H1 (cell line): ENCODE results near the gene STRIT1. TPM values are rescaled to one million over a fixed set of nuclear protein-coding genes. Genes with fewer than 3 reads are reported as not detected.

ENCODE experiments used
- CTCF ChIA-PET: fragments of 300-600 bp; sonication (Branson Sonifier 250); formaldehyde crosslinking; loops from one replicate; lab custom pipeline; 2021; ENCODE audit not compliant: partially characterized antibody; lab: Charles Lee
- POLR2A ChIA-PET: fragments of 300-600 bp; sonication (Branson Sonifier 250); formaldehyde crosslinking; loops from one replicate; lab custom pipeline; 2021; ENCODE audit warnings: inconsistent platforms; ENCODE audit not compliant: partially characterized antibody; lab: Charles Lee
- DNase-seq, 2 experiments: peaks; one replicate each; pipeline versions ENCODE4 v3.0.0 to v3.0.0-alpha.2; 2010 to 2022; ENCODE audit warnings: low spot score in 2 of 2, low read depth in 1 of 2, mixed read lengths in 1 of 2
- FAIRE-seq: peaks from 2 replicates; lab custom pipeline; 2011; peaks lifted over from hg19 to GRCh38; lab: Jason Lieb, UNC
- H2AFZ ChIP-seq: 2 replicates; pipeline ENCODE4 v1.8.1; 2012; ENCODE audit warnings: low read length, inconsistent platforms
- H2AK5ac ChIP-seq: 2 replicates; pipeline ENCODE4 v1.6.1; 2013; ENCODE audit warnings: low read depth, low read length
- H2BK120ac ChIP-seq: replicated peaks from 2 replicates; pipeline ENCODE3; 2013; ENCODE audit warnings: low read depth, low read length, inconsistent platforms
- H2BK12ac ChIP-seq: 2 replicates; pipeline ENCODE4 v1.6.1; 2013; ENCODE audit warnings: low read depth, low read length
- H2BK15ac ChIP-seq: 2 replicates; pipeline ENCODE4 v1.6.1; 2013; ENCODE audit warnings: low read length
- H2BK20ac ChIP-seq: 2 replicates; pipeline ENCODE4 v1.6.1; 2013; ENCODE audit warnings: low read length
- H2BK5ac ChIP-seq: 2 replicates; pipeline ENCODE4 v1.6.1; 2013; ENCODE audit warnings: low read depth, low read length
- H3K14ac ChIP-seq: 2 replicates; pipeline ENCODE4 v1.6.1; 2013; ENCODE audit warnings: inconsistent platforms; ENCODE audit not compliant: insufficient read length
- H3K18ac ChIP-seq: 2 replicates; pipeline ENCODE4 v1.6.1; 2013; ENCODE audit warnings: low read length; ENCODE audit errors: extremely low read depth
- H3K23ac ChIP-seq: 2 replicates; pipeline ENCODE4 v1.6.1; 2013; ENCODE audit warnings: inconsistent platforms; ENCODE audit not compliant: insufficient read length
- H3K23me2 ChIP-seq: 2 replicates; pipeline ENCODE4 v1.6.1; 2013; ENCODE audit warnings: low read depth, low read length
- H3K27ac ChIP-seq: 2 replicates; pipeline ENCODE4 v1.6.1; 2011; ENCODE audit warnings: low read depth, low read length, inconsistent platforms
- H3K27me3 ChIP-seq, 4 experiments: replicated peaks in 1 of 4; 1 replicate in 1 of 4; 2 replicates in 3 of 4; pipeline versions ENCODE4 v1.6.1 to v1.8.1; 2011 to 2013; ENCODE audit warnings: low read length in 3 of 4, mild to moderate bottlenecking in 3 of 4, inconsistent platforms in 2 of 4, mixed read lengths in 2 of 4, moderate library complexity in 1 of 4; ENCODE audit not compliant: control insufficient read depth in 3 of 4, insufficient read depth in 3 of 4; ENCODE audit errors: extremely low read depth in 1 of 4
- H3K36me3 ChIP-seq, 4 experiments: 2 replicates each; pipeline versions ENCODE4 v1.6.1 to v1.8.1; 2011 to 2013; ENCODE audit warnings: mild to moderate bottlenecking in 4 of 4, low read length in 3 of 4, moderate library complexity in 2 of 4, control low read depth in 1 of 4, inconsistent platforms in 1 of 4; ENCODE audit not compliant: insufficient read depth in 4 of 4, control insufficient read depth in 2 of 4
- H3K4ac ChIP-seq: replicated peaks from 2 replicates; pipeline ENCODE3; 2013; ENCODE audit warnings: low read length, low read depth, mixed read lengths, inconsistent platforms; ENCODE audit not compliant: insufficient read length
- H3K4me1 ChIP-seq, 4 experiments: replicated peaks in 1 of 4; 1 replicate in 1 of 4; 2 replicates in 3 of 4; pipeline versions ENCODE4 v1.6.1 to v1.8.1; 2011 to 2013; ENCODE audit warnings: low read length in 3 of 4, inconsistent platforms in 2 of 4, mixed read lengths in 1 of 4; ENCODE audit not compliant: insufficient read depth in 4 of 4, control insufficient read depth in 3 of 4
- H3K4me2 ChIP-seq, 2 experiments: 2 replicates each; pipeline versions ENCODE4 v1.6.1 to v1.8.1; 2011 to 2013; ENCODE audit warnings: low read depth in 2 of 2, low read length in 2 of 2, control low read depth in 1 of 2, inconsistent platforms in 1 of 2, mild to moderate bottlenecking in 1 of 2; ENCODE audit not compliant: insufficient read depth in 1 of 2
- H3K4me3 ChIP-seq, 4 experiments: fragments of 200-600, 300-600 bp in 1 of 4; sonication (generic), shearing (Covaris generic), sonication (Bioruptor Twin) in 1 of 4; 2 replicates each; pipeline versions ENCODE4 v1.5.1 to v1.8.1; 2011 to 2016; ENCODE audit warnings: low read length in 4 of 4, low read depth in 3 of 4, control low read depth in 2 of 4, inconsistent platforms in 2 of 4, mild to moderate bottlenecking in 2 of 4, mixed read lengths in 1 of 4, moderate library complexity in 1 of 4; ENCODE audit not compliant: insufficient read depth in 2 of 4; ENCODE audit errors: extremely low read depth in 1 of 4
- H3K56ac ChIP-seq: replicated peaks from 2 replicates; pipeline ENCODE3; 2013; ENCODE audit warnings: low read depth, mild to moderate bottlenecking, mixed read lengths, low read length, inconsistent platforms; ENCODE audit not compliant: insufficient read length
- H3K79me1 ChIP-seq: 2 replicates; pipeline ENCODE4 v1.6.1; 2013; ENCODE audit warnings: low read depth, low read length, control low read depth
- H3K79me2 ChIP-seq, 2 experiments: 2 replicates each; pipeline versions ENCODE4 v1.6.1 to v1.8.1; 2012 to 2013; ENCODE audit warnings: low read length in 2 of 2, mild to moderate bottlenecking in 2 of 2, inconsistent platforms in 1 of 2; ENCODE audit not compliant: insufficient read depth in 2 of 2, control insufficient read depth in 1 of 2
- H3K9ac ChIP-seq, 4 experiments: replicated peaks in 1 of 4; 1 replicate in 1 of 4; 2 replicates in 3 of 4; pipeline versions ENCODE4 v1.6.1 to v1.8.1; 2011 to 2013; ENCODE audit warnings: low read depth in 3 of 4, low read length in 3 of 4, control low read depth in 2 of 4, mild to moderate bottlenecking in 2 of 4, moderate library complexity in 2 of 4, inconsistent platforms in 1 of 4; ENCODE audit errors: extremely low read depth in 1 of 4
- H3K9me3 ChIP-seq, 2 experiments: 2 replicates each; pipeline versions ENCODE4 v1.6.1 to v1.8.1; 2012 to 2013; ENCODE audit warnings: mild to moderate bottlenecking in 2 of 2, moderate library complexity in 2 of 2, control low read depth in 1 of 2, inconsistent platforms in 1 of 2, low read depth in 1 of 2, low read length in 1 of 2, mixed read lengths in 1 of 2; ENCODE audit not compliant: insufficient read depth in 2 of 2
- H4K20me1 ChIP-seq, 2 experiments: replicated peaks in 1 of 2; 2 replicates each; pipeline versions ENCODE3 to v1.8.1; 2011 to 2013; ENCODE audit warnings: inconsistent platforms in 2 of 2, low read length in 2 of 2, mild to moderate bottlenecking in 1 of 2; ENCODE audit not compliant: insufficient read depth in 2 of 2, control insufficient read depth in 1 of 2
- H4K5ac ChIP-seq: 2 replicates; pipeline ENCODE4 v1.6.1; 2013; ENCODE audit warnings: low read length, low read depth, mixed read lengths, inconsistent platforms; ENCODE audit not compliant: insufficient read length
- H4K8ac ChIP-seq: 2 replicates; pipeline ENCODE4 v1.8.0; 2013; ENCODE audit warnings: mild to moderate bottlenecking, moderate library complexity, low read length, inconsistent platforms; ENCODE audit not compliant: insufficient read depth; ENCODE audit errors: extremely low read depth
- H4K91ac ChIP-seq: replicated peaks from 2 replicates; pipeline ENCODE3; 2013; ENCODE audit warnings: low read length, mixed read lengths, inconsistent platforms; ENCODE audit not compliant: insufficient read length
- CEBPB ChIP-seq: IDR thresholded peaks from 2 replicates; pipeline ENCODE4 v1.6.1; 2012; ENCODE audit warnings: low read depth, low read length
- HDAC6 ChIP-seq: IDR thresholded peaks from one replicate; pipeline ENCODE4 v1.7.1; 2012; ENCODE audit warnings: low read depth, mild to moderate bottlenecking, inconsistent platforms, low read length, moderate library complexity
- KDM1A ChIP-seq: fragments of 200-600, 300-600 bp; sonication (generic); IDR thresholded peaks from 2 replicates; pipeline ENCODE4 v1.7.1; 2016; ENCODE audit warnings: mild to moderate bottlenecking, low read length, borderline replicate concordance
- SIRT6 ChIP-seq: IDR thresholded peaks from one replicate; pipeline ENCODE4 v1.7.1; 2012; ENCODE audit warnings: low read length, inconsistent platforms
- polyA plus RNA-seq, 7 experiments: library from polyadenylated mRNA; depleted of rRNA in 3 of 7; stranded (reverse) in 5 of 7; unstranded in 2 of 7; fragments of >200 nt in 5 of 7; fragments of 200-250 nt in 2 of 7; gene quantifications; 1 replicate in 5 of 7; 2 replicates in 1 of 7; 4 replicates in 1 of 7; pipeline versions ENCODE4 v1.2.1 to v1.2.3, GENCODE V29; 2011 to 2013; ENCODE audit warnings: missing spikeins in 2 of 7, mixed read lengths in 2 of 7
- total RNA-seq: library from RNA; stranded (reverse); fragmentation: NEBNext Ultra II Directional; extraction: Animal tissue kit (Norgen Biotek cat#: 25700); gene quantifications from 2 replicates; pipeline ENCODE4 v1.2.1, GENCODE V29; 2021
- TF ChIP-seq, protein P1 (sequence below): IDR thresholded peaks from 2 replicates; pipeline ENCODE4 v1.6.1; 2012; ENCODE audit warnings: inconsistent platforms
- TF ChIP-seq, protein P2 (sequence below): IDR thresholded peaks from 2 replicates; pipeline ENCODE4 v1.6.1; 2012; ENCODE audit warnings: inconsistent platforms

The STRIT1 gene
- total and polyA plus RNA-seq, 2 of the 8 experiments (the other 6 are each of a cell fraction or from before 2014, with no cell fraction given) = 0.15 to 0.47 TPM

DNA sequence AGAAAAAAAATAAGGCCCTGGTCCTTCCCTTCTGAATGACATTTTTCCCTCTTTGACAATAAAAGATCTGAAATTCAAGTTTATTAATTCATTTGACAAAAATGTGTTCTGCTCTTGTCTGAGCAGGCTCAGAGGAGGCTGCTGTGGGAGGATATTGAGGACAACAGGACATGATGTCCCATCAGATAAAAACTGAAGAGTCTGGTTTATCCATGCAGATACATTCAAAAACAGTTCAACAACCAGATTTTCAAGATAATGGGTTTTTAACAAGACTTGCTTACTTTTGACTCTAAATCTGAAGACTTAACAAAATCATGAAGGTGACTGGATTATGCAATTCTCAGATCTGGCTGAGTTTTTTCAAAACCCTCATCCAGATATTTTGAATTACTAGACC, 36.9 kb upstream of the STRIT1 start:
- H3K56ac ChIP-seq = no peak overlapping the region
- H4K20me1 ChIP-seq = no peaks in the 10 kb centered on the region
- H3K14ac ChIP-seq = no peak overlapping the region
- H3K18ac ChIP-seq = no peak overlapping the region
- no peak overlapping the region for H3K4ac ChIP-seq
- TF ChIP-seq, protein P1, sequence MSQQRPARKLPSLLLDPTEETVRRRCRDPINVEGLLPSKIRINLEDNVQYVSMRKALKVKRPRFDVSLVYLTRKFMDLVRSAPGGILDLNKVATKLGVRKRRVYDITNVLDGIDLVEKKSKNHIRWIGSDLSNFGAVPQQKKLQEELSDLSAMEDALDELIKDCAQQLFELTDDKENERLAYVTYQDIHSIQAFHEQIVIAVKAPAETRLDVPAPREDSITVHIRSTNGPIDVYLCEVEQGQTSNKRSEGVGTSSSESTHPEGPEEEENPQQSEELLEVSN = no peak
- TF ChIP-seq KDM1A (no peak), CEBPB (no peak), HDAC6 (no peak), SIRT6 (no peak)
- TF ChIP-seq, protein P2, sequence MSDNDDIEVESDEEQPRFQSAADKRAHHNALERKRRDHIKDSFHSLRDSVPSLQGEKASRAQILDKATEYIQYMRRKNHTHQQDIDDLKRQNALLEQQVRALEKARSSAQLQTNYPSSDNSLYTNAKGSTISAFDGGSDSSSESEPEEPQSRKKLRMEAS = no peak
- no peaks in the 10 kb centered on the region for H3K27me3 ChIP-seq
- no peaks in the 10 kb centered on the region for H3K9me3 ChIP-seq
- ChIA-PET POLR2A (no interaction called here), CTCF (interaction anchor here (0.6 to 1.3 kb wide), 2 partner anchors 370 to 371 kb away, joined by 3 to 4 read pairs; no protein-coding TSS in a partner anchor)
- H3K9ac ChIP-seq = no peak overlapping the region
- no peak overlapping the region for H2BK15ac ChIP-seq
- H3K4me2 ChIP-seq = no peak overlapping the region
- H3K4me1 ChIP-seq = no peaks in the 10 kb centered on the region
- no peak overlapping the region for H3K27ac ChIP-seq
- no peak overlapping the region for H3K4me3 ChIP-seq
- no peaks in the 10 kb centered on the region for H3K79me1 ChIP-seq
- no peak overlapping the region for H2BK20ac ChIP-seq
- no peaks in the 10 kb centered on the region; the same call in 1 of the 2 replicates for H3K23me2 ChIP-seq
- no peak overlapping the region for H2BK12ac ChIP-seq
- no peak for DNase-seq
- no peak overlapping the region for H2BK120ac ChIP-seq
- H2AFZ ChIP-seq = no peak overlapping the region
- no peak overlapping the region for H4K8ac ChIP-seq
- no peaks in the 10 kb centered on the region for H3K36me3 ChIP-seq
- no peak overlapping the region for H2BK5ac ChIP-seq
- H3K79me2 ChIP-seq = no peaks in the 10 kb centered on the region
- no peak for FAIRE-seq
- no peak overlapping the region for H2AK5ac ChIP-seq
- H4K5ac ChIP-seq = no peak overlapping the region
- no peak overlapping the region for H3K23ac ChIP-seq
- H4K91ac ChIP-seq = no peak overlapping the region
